ENCODE measurements around the gene SGCD.

DNA sequence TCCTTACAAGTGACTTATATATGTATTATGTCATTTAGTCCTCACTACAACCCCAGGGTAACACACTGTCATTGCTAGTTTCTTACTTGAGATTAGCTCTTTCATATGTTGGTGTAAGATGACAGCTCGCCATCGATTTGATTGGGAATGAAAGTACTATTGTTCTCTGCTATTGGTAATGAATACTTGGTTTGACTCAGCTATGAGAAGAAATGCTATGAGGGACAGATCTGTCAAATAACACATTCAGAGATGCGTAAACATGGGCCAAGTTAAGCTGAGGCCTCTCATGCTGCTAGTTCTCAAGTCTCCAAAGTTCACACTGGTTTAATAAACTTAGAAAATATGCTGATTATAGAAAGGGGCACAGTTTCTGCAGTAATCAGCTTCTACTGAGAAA is 142.7 kb downstream of the SGCD start:
- TF ChIP-seq, protein P1, sequence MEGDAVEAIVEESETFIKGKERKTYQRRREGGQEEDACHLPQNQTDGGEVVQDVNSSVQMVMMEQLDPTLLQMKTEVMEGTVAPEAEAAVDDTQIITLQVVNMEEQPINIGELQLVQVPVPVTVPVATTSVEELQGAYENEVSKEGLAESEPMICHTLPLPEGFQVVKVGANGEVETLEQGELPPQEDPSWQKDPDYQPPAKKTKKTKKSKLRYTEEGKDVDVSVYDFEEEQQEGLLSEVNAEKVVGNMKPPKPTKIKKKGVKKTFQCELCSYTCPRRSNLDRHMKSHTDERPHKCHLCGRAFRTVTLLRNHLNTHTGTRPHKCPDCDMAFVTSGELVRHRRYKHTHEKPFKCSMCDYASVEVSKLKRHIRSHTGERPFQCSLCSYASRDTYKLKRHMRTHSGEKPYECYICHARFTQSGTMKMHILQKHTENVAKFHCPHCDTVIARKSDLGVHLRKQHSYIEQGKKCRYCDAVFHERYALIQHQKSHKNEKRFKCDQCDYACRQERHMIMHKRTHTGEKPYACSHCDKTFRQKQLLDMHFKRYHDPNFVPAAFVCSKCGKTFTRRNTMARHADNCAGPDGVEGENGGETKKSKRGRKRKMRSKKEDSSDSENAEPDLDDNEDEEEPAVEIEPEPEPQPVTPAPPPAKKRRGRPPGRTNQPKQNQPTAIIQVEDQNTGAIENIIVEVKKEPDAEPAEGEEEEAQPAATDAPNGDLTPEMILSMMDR (IDR thresholded peaks at IDR 0.05), result no peak
- TF ChIP-seq POLR2AphosphoS5 (IDR thresholded peaks at IDR 0.05; ENCODE audit: low read depth, low read length) (no peak), SIN3A (IDR thresholded peaks at IDR 0.05; ENCODE audit: borderline replicate concordance, insufficient read depth, low read depth, low read length) (no peak), TCF7L2 (IDR thresholded peaks at IDR 0.05; ENCODE audit: low read depth, low read length) (no peak)
- TF ChIP-seq, protein P2, sequence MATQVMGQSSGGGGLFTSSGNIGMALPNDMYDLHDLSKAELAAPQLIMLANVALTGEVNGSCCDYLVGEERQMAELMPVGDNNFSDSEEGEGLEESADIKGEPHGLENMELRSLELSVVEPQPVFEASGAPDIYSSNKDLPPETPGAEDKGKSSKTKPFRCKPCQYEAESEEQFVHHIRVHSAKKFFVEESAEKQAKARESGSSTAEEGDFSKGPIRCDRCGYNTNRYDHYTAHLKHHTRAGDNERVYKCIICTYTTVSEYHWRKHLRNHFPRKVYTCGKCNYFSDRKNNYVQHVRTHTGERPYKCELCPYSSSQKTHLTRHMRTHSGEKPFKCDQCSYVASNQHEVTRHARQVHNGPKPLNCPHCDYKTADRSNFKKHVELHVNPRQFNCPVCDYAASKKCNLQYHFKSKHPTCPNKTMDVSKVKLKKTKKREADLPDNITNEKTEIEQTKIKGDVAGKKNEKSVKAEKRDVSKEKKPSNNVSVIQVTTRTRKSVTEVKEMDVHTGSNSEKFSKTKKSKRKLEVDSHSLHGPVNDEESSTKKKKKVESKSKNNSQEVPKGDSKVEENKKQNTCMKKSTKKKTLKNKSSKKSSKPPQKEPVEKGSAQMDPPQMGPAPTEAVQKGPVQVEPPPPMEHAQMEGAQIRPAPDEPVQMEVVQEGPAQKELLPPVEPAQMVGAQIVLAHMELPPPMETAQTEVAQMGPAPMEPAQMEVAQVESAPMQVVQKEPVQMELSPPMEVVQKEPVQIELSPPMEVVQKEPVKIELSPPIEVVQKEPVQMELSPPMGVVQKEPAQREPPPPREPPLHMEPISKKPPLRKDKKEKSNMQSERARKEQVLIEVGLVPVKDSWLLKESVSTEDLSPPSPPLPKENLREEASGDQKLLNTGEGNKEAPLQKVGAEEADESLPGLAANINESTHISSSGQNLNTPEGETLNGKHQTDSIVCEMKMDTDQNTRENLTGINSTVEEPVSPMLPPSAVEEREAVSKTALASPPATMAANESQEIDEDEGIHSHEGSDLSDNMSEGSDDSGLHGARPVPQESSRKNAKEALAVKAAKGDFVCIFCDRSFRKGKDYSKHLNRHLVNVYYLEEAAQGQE (IDR thresholded peaks at IDR 0.05; ENCODE audit: insufficient read depth in 1 of 2, low read depth in 2 of 2, low read length in 1 of 2), result no peak

All from Panc1 (cell line).